G401.6 (cell line): ENCODE results near the gene EPHB3.

ENCODE experiments used
- FAIRE-seq: peaks from 2 replicates; lab custom pipeline; 2012; peaks lifted over from hg19 to GRCh38; lab: Jason Lieb, UNC

Gene EPHB3

DNA sequence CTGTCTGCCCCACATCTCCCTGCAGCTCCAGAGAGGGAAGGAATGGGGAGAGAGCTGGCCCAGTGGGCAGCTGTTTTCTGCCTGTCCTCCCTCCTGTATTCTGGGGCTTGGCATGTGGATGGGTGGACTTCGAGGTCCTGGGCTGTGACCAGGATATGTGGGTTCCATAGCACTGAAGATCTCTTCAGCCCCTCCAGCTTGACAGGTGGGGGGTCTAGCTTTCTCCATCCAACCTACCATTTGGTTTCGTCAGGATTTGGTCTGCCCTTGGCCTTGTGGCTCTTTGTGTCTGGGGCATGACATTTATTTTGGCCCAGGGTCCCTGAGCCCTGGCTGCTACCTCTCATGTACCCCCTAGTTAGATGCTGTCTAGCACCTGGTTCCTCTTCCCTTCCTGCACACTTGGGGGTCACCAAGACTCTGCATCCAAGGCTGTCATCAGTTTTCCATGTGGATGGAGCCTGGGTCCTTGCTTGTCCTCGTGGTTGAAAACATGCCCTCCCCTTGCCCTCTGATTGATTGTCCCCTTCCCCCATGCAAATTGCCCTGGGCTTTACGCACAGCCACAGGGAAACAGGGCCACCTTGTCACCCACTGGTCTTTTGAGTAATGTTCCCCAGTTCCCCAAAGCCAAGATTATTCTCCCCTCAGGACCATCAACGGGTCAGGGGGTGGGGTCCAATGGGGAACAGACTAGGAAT, 3.2 kb downstream of the EPHB3 start:
- FAIRE-seq: no peak

- peak; percentile 88 for FAIRE-seq
Observed at GRCh38 chr3:184565421-184566211, 4.0 kb downstream of the EPHB3 start.

DNA sequence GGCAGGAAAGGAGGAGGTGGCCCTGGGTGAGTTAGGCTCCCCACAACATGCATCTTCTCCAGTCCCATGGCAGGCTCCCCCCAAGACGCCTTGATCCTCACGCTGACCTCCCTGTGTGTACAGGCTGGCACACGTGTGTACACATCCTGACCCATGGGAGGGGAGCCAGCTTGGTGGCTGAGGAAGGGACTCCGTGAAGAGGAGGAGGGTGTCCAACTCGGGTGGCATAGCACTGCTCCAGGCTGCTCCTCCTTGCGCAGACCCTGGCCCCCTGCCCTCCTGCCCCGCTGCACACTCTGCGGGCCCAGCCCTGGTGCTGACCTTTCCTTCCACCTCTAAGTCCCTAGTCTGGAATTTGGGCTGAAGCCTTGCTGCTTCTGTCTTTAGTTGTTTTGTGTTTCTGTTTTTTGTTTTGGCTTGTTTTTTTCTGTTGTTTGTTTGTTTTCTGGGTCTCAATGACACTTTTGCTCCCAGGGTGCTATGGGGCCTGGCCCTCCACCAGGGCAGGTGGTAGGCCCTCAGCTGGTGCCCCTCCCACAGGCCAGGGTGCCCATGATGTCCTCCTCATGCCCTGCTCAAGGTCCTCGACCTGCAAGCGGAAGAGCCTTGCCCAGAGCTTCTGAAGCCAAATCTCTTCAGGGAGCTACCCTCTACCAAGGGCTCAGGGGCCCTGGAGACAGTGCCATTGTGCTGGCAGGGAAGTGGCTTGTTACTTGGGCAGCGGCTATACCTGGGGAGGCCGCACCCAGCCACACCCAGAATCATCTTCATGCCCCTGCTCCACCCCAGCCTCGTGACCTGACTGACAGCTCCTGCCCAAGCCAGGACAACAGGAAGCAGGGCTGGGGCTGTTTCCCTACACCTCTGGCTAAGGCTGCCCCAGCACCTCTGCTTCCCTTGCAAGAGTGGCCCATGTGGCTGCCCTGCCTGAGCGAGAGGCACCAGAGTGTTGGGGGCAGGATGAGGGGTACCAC, 5.1 kb downstream of the EPHB3 start:
- FAIRE-seq: no peak

- no peak for FAIRE-seq
Observed at GRCh38 chr3:184567946-184568559, 6.5 kb downstream of the EPHB3 start.

DNA sequence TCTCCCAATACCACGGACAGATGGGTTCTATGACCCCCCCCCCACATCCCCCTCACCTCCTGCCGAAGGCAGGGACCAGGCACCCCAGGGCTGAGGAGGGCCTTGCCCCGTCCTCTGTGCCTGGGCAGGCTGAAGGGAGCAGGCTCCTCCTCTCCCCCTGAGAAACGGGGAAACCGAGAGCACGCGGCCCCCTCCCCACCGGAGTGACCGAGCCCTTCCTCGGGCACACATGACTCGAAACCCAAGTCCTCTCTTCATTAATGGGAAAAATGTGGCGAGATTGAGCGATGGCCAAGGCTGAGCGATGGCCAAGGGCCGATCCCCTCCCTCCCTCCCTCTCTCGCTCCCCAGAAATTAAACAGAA, 7.0 kb downstream of the EPHB3 start:
- no peak for FAIRE-seq

- FAIRE-seq: no peak
Observed at GRCh38 chr3:184568924-184569829, 7.6 kb downstream of the EPHB3 start.

- no peak for FAIRE-seq
Observed at GRCh38 chr3:184570035-184570434, 8.4 kb downstream of the EPHB3 start.

DNA sequence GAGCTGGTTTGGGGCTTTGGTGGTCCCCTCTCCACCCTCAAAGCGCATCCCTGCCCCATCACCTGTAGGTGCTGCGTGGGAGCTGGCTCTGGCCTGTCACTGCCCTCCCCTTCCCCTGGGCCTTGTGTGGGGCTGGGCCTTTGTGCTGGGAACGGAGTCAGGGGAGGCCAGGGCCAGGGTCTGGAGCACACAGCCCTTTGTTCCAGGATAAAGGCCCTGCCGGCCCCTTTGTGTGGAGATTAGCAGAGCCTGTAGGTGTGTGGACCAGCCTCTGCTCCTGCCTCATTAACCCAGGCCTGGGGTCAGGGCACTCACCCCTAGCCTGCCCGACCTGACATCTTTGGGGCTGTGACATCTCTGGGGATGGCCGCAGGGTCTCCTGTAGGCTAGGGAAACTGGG, 8.9 kb downstream of the EPHB3 start:
- FAIRE-seq: no peak

DNA sequence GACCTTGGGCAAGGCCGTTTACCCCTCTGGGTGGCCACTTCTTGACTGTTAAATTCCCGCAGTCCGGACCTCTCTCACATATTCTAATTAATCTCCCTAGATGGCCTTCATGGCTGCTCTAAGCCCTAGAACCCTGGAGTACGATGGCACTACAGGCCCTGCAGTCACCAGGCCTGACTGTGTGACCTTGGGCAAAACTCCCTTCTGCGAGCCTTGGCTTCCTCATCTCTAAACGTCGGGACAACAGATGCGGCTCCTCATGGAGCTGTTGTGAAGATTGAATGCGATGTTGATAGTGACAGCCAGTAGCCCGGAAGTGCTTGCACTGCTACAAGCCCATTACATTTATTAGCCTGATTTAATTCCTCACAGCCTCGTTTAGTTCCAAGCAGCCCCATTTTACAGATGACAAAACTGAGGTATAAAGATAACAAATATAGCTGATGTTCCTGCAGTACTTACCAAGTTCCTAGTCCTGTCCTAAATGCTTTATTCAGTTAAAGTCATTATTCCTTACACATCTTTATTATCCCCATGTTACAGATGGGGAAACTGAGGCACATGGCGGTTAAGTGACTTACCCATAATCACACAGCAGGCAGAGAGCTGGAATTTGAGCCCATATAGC, 10.3 kb downstream of the EPHB3 start:
- FAIRE-seq: no peak

DNA sequence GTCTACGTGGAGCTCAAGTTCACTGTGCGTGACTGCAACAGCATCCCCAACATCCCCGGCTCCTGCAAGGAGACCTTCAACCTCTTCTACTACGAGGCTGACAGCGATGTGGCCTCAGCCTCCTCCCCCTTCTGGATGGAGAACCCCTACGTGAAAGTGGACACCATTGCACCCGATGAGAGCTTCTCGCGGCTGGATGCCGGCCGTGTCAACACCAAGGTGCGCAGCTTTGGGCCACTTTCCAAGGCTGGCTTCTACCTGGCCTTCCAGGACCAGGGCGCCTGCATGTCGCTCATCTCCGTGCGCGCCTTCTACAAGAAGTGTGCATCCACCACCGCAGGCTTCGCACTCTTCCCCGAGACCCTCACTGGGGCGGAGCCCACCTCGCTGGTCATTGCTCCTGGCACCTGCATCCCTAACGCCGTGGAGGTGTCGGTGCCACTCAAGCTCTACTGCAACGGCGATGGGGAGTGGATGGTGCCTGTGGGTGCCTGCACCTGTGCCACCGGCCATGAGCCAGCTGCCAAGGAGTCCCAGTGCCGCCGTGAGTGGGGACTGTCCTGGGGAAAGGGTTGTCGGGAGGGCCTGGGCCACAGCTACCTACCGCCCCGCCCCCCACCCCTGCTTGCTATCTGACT, 11.2 kb downstream of the EPHB3 start:
- no peak for FAIRE-seq

DNA sequence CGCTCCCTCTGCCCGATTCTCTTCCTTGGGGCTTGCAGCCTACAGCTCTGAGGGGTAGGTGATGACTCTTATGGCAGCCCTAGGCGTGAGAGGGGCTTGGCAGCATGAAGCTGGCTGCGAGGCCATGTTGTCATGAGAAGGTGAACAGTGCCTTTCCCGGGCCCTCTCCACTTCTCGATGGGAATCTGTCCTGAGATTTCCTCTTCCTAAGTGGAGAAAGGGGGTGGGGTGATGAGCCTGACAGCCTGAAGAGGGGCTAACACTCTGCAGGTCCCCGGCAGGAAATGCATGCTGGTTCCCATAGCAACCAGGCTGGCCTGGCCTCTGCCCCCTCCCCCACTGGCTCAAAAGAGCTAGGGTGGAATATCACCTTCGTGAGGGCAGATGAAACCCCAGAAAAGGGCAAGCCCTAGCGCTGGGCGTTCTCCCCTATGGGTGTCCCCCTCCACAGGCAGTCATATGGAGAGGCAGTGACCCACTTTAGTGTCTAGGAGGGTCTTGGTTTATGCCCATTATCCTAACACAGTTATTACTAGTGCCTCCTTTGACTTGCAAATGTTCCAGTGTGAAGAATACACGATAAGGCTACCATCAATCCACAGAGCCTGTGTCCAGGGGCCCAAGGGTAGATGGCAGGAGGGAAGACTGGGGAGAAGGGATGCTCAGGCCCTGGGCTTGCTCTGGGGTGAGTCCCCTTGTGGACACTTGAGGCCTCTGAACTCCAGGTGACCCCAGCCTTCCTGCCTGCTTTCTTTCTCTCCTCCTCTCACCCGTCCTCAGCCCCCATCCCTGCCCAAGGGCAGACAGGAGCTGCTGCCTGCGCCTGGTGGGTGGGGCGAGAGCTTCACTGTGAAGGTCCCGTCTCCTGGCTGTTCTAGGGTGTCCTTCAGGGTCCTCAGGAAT, 13.2 kb downstream of the EPHB3 start:
- FAIRE-seq: no peak

DNA sequence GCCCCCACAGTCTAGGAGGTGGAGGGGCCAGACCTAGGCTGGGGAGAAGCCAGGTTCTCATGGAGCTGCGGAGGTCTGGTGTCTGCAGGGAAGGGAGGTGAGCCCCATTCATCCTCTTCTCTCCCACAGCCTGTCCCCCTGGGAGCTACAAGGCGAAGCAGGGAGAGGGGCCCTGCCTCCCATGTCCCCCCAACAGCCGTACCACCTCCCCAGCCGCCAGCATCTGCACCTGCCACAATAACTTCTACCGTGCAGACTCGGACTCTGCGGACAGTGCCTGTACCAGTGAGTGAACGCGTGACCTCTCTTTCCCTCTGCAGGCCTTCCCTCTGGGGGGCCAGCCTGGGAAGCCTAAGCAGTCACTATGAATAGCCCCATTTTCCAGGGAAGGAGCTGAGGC, 14.1 kb downstream of the EPHB3 start:
- FAIRE-seq: no peak

DNA sequence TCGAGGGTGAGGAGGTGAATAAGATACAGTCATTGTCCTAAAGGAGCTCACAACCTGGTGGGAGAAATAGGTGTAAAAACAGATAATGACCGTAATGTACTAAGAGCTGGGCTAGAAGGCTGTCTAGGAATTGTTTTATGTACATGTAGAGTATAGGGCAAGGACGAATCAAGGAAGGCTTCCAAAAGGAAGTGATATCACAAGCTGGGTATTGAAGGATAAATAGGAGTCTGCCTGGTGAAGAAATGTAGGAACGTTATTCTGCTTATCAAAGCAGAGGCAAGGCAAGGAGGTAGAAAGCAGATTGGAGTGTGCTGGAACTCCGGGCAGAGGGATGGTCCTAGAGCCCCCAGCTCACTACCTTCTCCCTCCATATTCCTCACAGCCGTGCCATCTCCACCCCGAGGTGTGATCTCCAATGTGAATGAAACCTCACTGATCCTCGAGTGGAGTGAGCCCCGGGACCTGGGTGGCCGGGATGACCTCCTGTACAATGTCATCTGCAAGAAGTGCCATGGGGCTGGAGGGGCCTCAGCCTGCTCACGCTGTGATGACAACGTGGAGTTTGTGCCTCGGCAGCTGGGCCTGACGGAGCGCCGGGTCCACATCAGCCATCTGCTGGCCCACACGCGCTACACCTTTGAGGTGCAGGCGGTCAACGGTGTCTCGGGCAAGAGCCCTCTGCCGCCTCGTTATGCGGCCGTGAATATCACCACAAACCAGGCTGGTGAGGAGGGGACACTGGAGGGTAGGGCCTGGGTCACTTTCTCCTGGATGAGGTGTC, 15.1 kb downstream of the EPHB3 start:
- FAIRE-seq: no peak

- FAIRE-seq: no peak
Observed at GRCh38 chr3:184577546-184577945, 16.0 kb downstream of the EPHB3 start.

GRCh38 chr3:184578218-184578617, 16.6 kb downstream of the EPHB3 start:
- no peak for FAIRE-seq

DNA sequence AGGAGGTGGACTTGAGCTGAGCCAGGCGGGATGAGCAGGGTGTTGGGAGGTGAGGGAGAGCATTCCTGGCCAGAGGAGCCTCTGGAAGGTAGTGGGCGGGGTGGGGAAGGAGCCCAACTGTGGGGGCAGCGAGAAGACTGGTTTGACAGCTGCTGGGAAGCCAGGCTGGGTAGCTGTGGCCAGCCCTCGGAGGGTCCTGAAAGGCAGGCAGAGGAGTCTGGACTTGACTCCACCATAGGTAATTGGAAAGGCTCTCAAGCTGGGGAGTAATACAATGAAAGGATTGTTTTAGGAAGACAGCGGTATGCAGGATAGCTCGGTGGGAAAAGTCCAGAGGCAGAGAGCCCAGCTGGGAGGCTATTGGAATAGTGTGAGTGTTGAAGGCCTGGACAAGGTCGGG, 17.2 kb downstream of the EPHB3 start:
- no peak for FAIRE-seq

- FAIRE-seq: no peak
Observed at GRCh38 chr3:184579513-184579912, 17.9 kb downstream of the EPHB3 start.

GRCh38 chr3:184580376-184580775, 18.8 kb downstream of the EPHB3 start:
- no peak for FAIRE-seq
